Activated CD4-positive, alpha-beta T cell treated with anti-CD3 and anti-CD28 coated beads, Interleukin-2, amount 10 ng/mL, durations not matched to agents 24 days and 14 days (primary cell): Measurements from ENCODE around the gene THBS1. TPM values are rescaled to one million over a fixed set of nuclear protein-coding genes. Genes with fewer than 3 reads are reported as not detected.
A peak's percentile ranks its signal among the peaks of the same experiment; 100 is the strongest.

Source experiments
- DNase-seq: peaks from one replicate; pipeline ENCODE4 v3.0.0; 2022
- H3K27ac Mint-ChIP-seq: one replicate; pipeline ENCODE4 v1.8.0; 2022; ENCODE audit warnings: mild to moderate bottlenecking, mixed read lengths
- H3K27me3 Mint-ChIP-seq: one replicate; pipeline ENCODE4 v1.8.0; 2022; ENCODE audit warnings: mixed read lengths
- H3K36me3 Mint-ChIP-seq: one replicate; pipeline ENCODE4 v1.8.0; 2022; ENCODE audit warnings: low read depth, mild to moderate bottlenecking, mixed read lengths
- H3K4me1 Mint-ChIP-seq: one replicate; pipeline ENCODE4 v1.8.0; 2021; ENCODE audit warnings: mixed read lengths
- H3K4me3 Mint-ChIP-seq: one replicate; pipeline ENCODE4 v1.8.0; 2022; ENCODE audit warnings: mild to moderate bottlenecking, moderate library complexity, mixed read lengths
- H3K9me3 Mint-ChIP-seq: one replicate; pipeline ENCODE4 v1.8.0; 2021; ENCODE audit warnings: mixed read lengths
- intact Hi-C: fragments of 100-400 bp; cut with micrococcal nuclease; formaldehyde crosslinking; loops from one replicate; pipeline ENCODE4 v1.15.1; 2023
- total RNA-seq: library from RNA; stranded (reverse); gene quantifications from 2 replicates; pipeline ENCODE4 v1.2.3, GENCODE V29; 2022

THBS1 gene
- total RNA-seq, 1 donor from 2014 or later: 2.8 TPM

DNA sequence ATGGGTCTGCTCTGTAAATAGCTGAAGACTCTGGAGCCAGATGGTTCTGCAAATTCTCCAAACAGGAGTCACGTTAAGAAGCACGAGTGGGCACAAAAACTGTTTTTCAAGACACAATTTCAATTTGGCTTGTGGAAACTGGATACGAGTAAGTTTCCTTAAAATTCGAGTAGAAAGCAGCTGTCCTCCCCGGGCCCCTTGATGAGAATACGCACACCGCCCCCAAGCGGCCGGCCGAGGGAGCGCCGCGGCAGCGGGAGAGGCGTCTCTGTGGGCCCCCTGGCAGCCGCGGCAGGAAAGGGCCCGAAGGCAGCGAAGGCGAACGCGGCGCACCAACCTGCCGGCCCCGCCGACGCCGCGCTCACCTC lies 778 bp upstream of the THBS1 start:
- Mint-ChIP-seq H3K4me3 (peak overlapping the region; percentile 65), H3K9me3 (no peaks in the 10 kb centered on the region), H3K36me3 (no peaks in the 10 kb centered on the region), H3K4me1 (peaks cover 27% of the 10 kb centered on the region), H3K27ac (no peak overlapping the region), H3K27me3 (peaks cover 64% of the 10 kb centered on the region)
- DNase-seq: peak; percentile 97
- intact Hi-C loops: loop anchor here (1.0 to 5.0 kb wide), 6 partner anchors 44 to 873 kb away; no protein-coding TSS in a partner anchor

DNA sequence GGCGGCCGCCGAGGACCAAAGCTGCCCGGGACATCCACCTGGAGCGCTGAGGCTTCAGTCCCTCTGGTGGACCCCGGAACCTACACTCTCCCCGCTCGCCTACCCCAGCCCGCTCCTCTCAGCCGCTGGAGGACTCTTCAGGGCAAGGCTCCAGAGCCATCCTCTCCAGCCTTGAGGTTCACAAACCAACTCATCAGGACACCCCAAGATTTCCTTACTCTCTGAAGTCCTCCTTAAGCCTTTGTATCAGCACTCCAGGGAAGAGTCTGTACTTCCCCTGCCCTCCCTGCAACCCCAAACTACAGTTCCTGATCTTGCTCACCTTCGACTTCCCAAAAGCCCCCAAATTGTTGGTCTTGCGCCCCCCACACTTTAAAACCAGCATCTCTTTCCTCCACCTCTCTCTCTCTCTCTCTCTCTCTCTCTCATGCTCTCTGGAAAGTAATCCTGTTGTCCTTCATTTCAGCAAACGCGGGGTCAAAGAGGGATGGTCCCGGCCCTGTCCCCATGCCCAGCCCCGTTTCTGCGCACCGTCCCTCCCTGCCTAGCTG lies 438 bp downstream of the THBS1 start:
- intact Hi-C loops: loop anchor here (2.0 to 5.0 kb wide), 3 partner anchors 175 to 874 kb away; no protein-coding TSS in a partner anchor
- Mint-ChIP-seq H3K4me3 (peak overlapping the region; percentile 65), H3K9me3 (no peaks in the 10 kb centered on the region), H3K4me1 (peaks cover 34% of the 10 kb centered on the region), H3K27ac (peak overlapping the region; percentile 1), H3K36me3 (no peaks in the 10 kb centered on the region), H3K27me3 (peaks cover 57% of the 10 kb centered on the region)
- no peak for DNase-seq

DNA sequence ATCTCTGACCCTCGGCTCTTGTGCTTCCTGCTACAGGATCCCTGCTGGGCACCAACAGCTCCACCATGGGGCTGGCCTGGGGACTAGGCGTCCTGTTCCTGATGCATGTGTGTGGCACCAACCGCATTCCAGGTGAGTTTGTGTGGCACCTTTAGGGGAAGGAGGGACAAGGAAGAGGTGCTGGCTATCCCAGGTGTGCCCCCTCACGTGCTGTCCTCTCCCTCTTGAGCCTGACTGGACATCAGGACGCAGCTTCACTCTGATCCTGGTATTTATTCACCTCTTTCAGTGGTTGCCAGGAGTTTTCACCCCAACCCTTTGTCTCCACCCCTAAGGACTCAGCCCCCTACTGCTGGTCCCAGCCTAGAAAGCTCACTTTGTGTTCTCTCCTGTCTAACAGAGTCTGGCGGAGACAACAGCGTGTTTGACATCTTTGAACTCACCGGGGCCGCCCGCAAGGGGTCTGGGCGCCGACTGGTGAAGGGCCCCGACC lies 960 bp downstream of the THBS1 start:
- no peaks in the 10 kb centered on the region for H3K36me3 Mint-ChIP-seq
- no peaks in the 10 kb centered on the region for H3K9me3 Mint-ChIP-seq
- peaks cover 34% of the 10 kb centered on the region for H3K4me1 Mint-ChIP-seq
- no peak for DNase-seq
- no peak overlapping the region for H3K27ac Mint-ChIP-seq
- H3K4me3 Mint-ChIP-seq: peak overlapping the region; percentile 65
- H3K27me3 Mint-ChIP-seq: peaks cover 54% of the 10 kb centered on the region
- intact Hi-C loops: loop anchor here (2.0 to 5.0 kb wide), 3 partner anchors 175 to 875 kb away; no protein-coding TSS in a partner anchor

- H3K36me3 Mint-ChIP-seq: no peaks in the 10 kb centered on the region
- DNase-seq: peak; percentile 56
- H3K4me3 Mint-ChIP-seq: peak overlapping the region; percentile 65
- no peaks in the 10 kb centered on the region for H3K9me3 Mint-ChIP-seq
- H3K27me3 Mint-ChIP-seq: peaks cover 48% of the 10 kb centered on the region
- intact Hi-C loops: loop anchor here (5.0 kb wide), 1 partner anchor 875 kb away; no protein-coding TSS in a partner anchor
- H3K27ac Mint-ChIP-seq: no peak overlapping the region
- H3K4me1 Mint-ChIP-seq: peaks cover 34% of the 10 kb centered on the region
Measured at GRCh38 chr15:39582286-39582976, 1.6 kb downstream of the THBS1 start.

DNA sequence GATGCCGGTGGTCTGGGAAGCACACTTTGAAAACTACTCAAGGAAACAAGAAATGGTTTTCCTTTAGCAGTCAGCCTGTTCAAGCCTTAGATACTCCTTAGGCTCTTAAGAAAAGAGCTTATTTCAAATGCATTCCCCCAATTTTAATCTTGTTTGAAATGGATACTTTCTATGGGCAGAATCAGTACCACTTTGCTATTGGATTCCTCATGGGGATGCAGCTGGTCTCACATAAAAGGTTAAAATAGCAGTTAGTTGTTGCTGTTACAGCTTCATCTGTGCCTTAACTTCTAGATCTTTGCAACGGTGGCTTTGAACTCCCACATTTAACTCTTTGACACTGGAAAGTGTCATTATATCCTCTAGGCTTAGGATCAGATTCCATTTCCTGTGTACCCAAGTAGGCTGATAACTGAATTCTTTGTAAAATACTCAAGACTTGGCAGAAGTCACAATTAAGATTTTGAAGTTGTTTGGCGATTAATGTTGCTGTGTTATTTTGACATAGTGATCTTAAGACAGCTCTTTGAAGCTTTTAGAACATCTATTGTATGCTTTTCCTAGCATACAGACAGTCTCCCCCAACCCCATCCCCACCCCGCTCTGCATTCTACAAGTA lies 2.2 kb downstream of the THBS1 start:
- H3K36me3 Mint-ChIP-seq: no peaks in the 10 kb centered on the region
- no peak for DNase-seq
- H3K27me3 Mint-ChIP-seq: peaks cover 45% of the 10 kb centered on the region
- H3K27ac Mint-ChIP-seq: no peak overlapping the region
- H3K9me3 Mint-ChIP-seq: no peaks in the 10 kb centered on the region
- intact Hi-C loops: loop anchor here (5.0 kb wide), 1 partner anchor 876 kb away; no protein-coding TSS in a partner anchor
- no peak overlapping the region for H3K4me3 Mint-ChIP-seq
- H3K4me1 Mint-ChIP-seq: peaks cover 34% of the 10 kb centered on the region

GRCh38 chr15:39583596-39584265 lies 2.9 kb downstream of the THBS1 start:
- peak; percentile 77 for DNase-seq
- Mint-ChIP-seq H3K4me3 (no peak overlapping the region), H3K4me1 (peaks cover 33% of the 10 kb centered on the region), H3K27me3 (peaks cover 40% of the 10 kb centered on the region), H3K9me3 (no peaks in the 10 kb centered on the region), H3K36me3 (no peaks in the 10 kb centered on the region), H3K27ac (no peak overlapping the region)
- intact Hi-C loops: loop anchor here (1.0 to 5.0 kb wide), 2 partner anchors 174 to 876 kb away; no protein-coding TSS in a partner anchor

GRCh38 chr15:39584266-39584659 lies 3.4 kb downstream of the THBS1 start:
- peaks cover 28% of the 10 kb centered on the region for H3K4me1 Mint-ChIP-seq
- no peak overlapping the region for H3K27ac Mint-ChIP-seq
- no peak for DNase-seq
- no peaks in the 10 kb centered on the region for H3K9me3 Mint-ChIP-seq
- H3K27me3 Mint-ChIP-seq: peaks cover 34% of the 10 kb centered on the region
- no peak overlapping the region for H3K4me3 Mint-ChIP-seq
- H3K36me3 Mint-ChIP-seq: no peaks in the 10 kb centered on the region
- intact Hi-C loops: loop anchor here (1.0 to 5.0 kb wide), 2 partner anchors 173 to 877 kb away; no protein-coding TSS in a partner anchor

GRCh38 chr15:39584662-39585388 lies 3.9 kb downstream of the THBS1 start:
- intact Hi-C loops: loop anchor here (1.0 to 5.0 kb wide), 2 partner anchors 172 to 878 kb away; no protein-coding TSS in a partner anchor
- Mint-ChIP-seq H3K27ac (no peak overlapping the region), H3K36me3 (no peaks in the 10 kb centered on the region), H3K9me3 (no peaks in the 10 kb centered on the region), H3K4me1 (peaks cover 23% of the 10 kb centered on the region), H3K27me3 (peaks cover 29% of the 10 kb centered on the region), H3K4me3 (no peak overlapping the region)
- DNase-seq: no peak

DNA sequence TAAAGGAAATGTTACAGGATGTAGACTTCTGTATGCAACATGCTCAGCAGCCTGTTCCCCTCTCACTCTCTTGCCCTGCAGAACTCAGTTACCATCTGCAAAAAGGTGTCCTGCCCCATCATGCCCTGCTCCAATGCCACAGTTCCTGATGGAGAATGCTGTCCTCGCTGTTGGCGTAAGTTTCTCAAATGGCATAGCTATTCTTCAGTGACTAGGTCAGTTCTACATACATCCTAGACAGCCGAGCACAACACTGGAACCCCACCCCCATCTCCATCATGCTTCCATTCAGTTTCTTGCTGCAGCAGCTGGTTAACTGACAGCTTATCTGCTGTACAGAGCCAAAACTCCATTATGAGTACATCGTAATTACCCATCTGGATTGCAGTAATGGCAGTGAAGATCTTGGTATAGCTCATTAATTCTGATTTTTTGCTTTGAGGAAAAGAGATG lies 4.5 kb downstream of the THBS1 start:
- Mint-ChIP-seq H3K36me3 (no peaks in the 10 kb centered on the region), H3K4me3 (no peak overlapping the region), H3K27me3 (peaks cover 26% of the 10 kb centered on the region), H3K27ac (no peak overlapping the region), H3K9me3 (no peaks in the 10 kb centered on the region), H3K4me1 (peaks cover 22% of the 10 kb centered on the region)
- no peak for DNase-seq
- intact Hi-C loops: no loop called here

GRCh38 chr15:39585871-39586301 lies 5.0 kb downstream of the THBS1 start:
- H3K36me3 Mint-ChIP-seq: no peaks in the 10 kb centered on the region
- H3K4me3 Mint-ChIP-seq: no peak overlapping the region
- peaks cover 22% of the 10 kb centered on the region for H3K4me1 Mint-ChIP-seq
- intact Hi-C loops: no loop called here
- no peak overlapping the region for H3K27ac Mint-ChIP-seq
- H3K9me3 Mint-ChIP-seq: no peaks in the 10 kb centered on the region
- no peak for DNase-seq
- peaks cover 26% of the 10 kb centered on the region for H3K27me3 Mint-ChIP-seq

DNA sequence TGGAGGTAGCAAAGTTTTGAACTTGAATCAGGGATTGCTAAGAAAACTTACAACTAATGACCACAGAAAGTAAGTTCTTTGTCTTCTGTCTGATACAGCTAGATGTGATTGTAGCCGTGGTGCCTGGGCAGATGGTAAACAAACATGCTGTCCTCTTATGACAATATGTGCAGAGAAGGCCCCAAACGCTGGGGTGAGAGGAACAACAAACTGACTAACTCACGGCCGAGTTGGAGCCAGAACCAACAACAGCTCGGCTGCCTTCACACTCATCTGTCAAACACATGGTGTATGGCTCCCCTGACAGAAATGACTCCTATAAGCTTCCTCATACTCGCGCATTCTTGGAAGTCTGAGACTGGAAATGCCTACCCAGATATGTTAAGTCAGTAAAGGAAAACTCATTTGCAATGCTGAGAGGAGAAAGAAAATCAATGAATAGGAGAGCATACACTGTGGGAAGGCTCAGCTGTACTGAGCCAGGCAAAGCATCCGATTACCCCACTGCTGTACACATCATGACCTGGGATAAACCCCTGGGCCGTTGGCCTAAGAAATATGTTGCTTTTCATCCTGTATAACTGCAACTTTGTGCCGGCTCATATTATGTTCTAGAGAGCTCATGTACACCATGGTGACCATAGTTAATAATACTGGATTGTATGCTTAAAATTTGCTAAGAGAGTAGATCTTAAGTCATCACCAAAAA lies 5.7 kb downstream of the THBS1 start:
- Mint-ChIP-seq H3K27me3 (peaks cover 23% of the 10 kb centered on the region), H3K9me3 (no peaks in the 10 kb centered on the region), H3K4me1 (peaks cover 17% of the 10 kb centered on the region), H3K36me3 (peaks cover 2% of the 10 kb centered on the region), H3K27ac (no peak overlapping the region), H3K4me3 (no peak overlapping the region)
- intact Hi-C loops: no loop called here
- DNase-seq: no peak

- no peak overlapping the region for H3K4me3 Mint-ChIP-seq
- H3K27ac Mint-ChIP-seq: no peak overlapping the region
- peaks cover 16% of the 10 kb centered on the region for H3K27me3 Mint-ChIP-seq
- peaks cover 2% of the 10 kb centered on the region for H3K36me3 Mint-ChIP-seq
- H3K4me1 Mint-ChIP-seq: peaks cover 14% of the 10 kb centered on the region
- no peaks in the 10 kb centered on the region for H3K9me3 Mint-ChIP-seq
- DNase-seq: no peak
- intact Hi-C loops: no loop called here
Measured at GRCh38 chr15:39587096-39587721, 6.3 kb downstream of the THBS1 start.
